GM10248 (cell line): ENCODE data around the gene PTPRN2.

Experiments
- CTCF ChIA-PET: fragments of 300-600 bp; sonication (Branson Sonifier 250); formaldehyde crosslinking; extraction: SDS; loops from one replicate; lab custom pipeline; 2021; ENCODE audit warnings: antibody characterized with exemption; lab: Yijun Ruan, JAX
- POLR2A ChIA-PET: fragments of 350-650 bp; sonication (Branson Sonifier 250); formaldehyde crosslinking; extraction: SDS; loops from one replicate; lab custom pipeline; 2020; ENCODE audit warnings: antibody characterized with exemption; lab: Yijun Ruan, JAX
- DNase-seq: peaks from one replicate; pipeline ENCODE4 v3.0.0; 2012; ENCODE audit errors: extremely low spot score
- TF ChIP-seq, protein P1 (sequence below): IDR thresholded peaks from 2 replicates; pipeline ENCODE4 v1.5.1; 2012; ENCODE audit warnings: mild to moderate bottlenecking, low read depth; ENCODE audit errors: extremely low read depth, missing control alignments, control extremely low read depth

The PTPRN2 gene

DNA sequence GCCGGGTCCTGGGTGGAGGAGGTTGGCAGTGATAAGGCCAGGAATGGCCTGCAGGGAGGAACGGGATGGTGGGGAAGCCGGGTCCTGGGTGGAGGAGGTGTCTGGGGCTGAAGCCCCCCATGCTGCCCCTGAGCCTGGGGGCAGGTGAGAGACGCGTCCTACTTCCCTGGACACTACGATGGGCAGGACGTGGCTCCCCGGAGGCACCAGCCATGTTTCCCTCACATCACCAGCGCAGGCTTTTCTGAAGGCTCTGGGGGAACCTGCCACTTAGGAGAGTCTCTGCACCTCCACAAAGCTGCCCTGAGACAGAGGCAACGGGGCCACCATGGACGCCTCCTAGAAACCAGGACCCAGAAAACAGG is 926.0 kb downstream of the PTPRN2 start:
- DNase-seq: no peak
- CTCF ChIA-PET: no interaction called here
- POLR2A ChIA-PET: no interaction called here
- TF ChIP-seq, protein P1, sequence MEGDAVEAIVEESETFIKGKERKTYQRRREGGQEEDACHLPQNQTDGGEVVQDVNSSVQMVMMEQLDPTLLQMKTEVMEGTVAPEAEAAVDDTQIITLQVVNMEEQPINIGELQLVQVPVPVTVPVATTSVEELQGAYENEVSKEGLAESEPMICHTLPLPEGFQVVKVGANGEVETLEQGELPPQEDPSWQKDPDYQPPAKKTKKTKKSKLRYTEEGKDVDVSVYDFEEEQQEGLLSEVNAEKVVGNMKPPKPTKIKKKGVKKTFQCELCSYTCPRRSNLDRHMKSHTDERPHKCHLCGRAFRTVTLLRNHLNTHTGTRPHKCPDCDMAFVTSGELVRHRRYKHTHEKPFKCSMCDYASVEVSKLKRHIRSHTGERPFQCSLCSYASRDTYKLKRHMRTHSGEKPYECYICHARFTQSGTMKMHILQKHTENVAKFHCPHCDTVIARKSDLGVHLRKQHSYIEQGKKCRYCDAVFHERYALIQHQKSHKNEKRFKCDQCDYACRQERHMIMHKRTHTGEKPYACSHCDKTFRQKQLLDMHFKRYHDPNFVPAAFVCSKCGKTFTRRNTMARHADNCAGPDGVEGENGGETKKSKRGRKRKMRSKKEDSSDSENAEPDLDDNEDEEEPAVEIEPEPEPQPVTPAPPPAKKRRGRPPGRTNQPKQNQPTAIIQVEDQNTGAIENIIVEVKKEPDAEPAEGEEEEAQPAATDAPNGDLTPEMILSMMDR: no peak

DNA sequence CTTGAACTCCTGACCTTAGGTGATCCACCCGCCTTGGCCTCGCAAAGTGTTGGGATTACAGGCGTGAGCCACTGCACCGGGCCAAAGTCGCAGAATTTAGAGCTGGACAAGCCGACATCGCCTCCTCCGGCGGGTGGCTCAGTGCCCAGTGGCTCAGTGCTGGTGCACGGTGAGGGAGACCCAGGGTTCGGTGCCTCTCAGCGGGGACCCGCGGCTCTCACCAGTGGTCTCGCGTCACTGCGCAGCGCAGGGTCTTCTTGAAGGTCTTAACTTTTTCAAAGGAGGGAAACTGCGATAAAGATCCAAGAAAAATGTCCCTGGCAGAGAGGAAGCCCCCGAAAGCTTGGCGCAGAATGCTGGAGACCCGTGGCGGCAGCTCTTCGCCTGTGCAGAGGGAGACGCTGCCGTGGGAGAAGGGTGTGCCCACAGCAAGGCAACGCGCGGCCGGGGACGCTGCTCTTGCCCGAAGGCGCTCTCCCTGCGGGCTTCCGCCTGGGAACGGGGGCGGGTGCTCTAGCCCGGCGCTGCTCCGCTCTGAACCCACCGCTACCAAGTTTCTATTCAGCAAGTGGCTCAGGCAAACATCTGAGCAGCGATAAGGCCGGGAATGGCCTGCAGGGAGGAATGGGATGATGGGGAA is 926.5 kb downstream of the PTPRN2 start:
- TF ChIP-seq, protein P1: no peak
- POLR2A ChIA-PET: no interaction called here
- no peak for DNase-seq
- CTCF ChIA-PET: no interaction called here

DNA sequence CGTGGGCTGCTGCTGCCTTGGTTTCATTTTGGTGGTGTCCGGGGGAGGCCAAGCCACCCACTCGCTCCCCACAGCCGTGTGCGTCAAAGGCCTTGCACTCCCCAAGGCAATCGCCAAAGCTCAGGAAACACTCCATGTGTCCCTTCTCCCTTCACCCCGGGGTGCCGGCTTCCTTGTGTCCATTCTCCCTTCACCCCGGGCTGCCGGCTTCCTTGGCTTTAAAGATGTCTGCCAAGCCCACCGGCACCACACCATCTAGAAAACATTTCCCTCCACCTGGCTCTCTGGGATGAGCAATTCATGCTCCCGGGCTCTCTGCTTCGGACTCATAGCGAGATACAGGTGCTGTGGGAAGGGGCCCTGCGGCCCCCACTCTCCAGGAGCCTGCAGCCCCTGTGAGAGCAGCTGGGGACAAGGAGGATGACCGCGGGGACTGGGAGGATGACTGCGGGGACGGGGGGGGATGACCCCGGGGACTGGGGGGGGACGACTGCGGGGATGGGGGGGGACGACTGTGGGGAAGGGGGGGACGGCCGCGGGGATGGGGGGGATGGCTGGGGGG is 928.7 kb downstream of the PTPRN2 start:
- TF ChIP-seq, protein P1: no peak
- ChIA-PET POLR2A (no interaction called here), CTCF (no interaction called here)
- DNase-seq: no peak

DNA sequence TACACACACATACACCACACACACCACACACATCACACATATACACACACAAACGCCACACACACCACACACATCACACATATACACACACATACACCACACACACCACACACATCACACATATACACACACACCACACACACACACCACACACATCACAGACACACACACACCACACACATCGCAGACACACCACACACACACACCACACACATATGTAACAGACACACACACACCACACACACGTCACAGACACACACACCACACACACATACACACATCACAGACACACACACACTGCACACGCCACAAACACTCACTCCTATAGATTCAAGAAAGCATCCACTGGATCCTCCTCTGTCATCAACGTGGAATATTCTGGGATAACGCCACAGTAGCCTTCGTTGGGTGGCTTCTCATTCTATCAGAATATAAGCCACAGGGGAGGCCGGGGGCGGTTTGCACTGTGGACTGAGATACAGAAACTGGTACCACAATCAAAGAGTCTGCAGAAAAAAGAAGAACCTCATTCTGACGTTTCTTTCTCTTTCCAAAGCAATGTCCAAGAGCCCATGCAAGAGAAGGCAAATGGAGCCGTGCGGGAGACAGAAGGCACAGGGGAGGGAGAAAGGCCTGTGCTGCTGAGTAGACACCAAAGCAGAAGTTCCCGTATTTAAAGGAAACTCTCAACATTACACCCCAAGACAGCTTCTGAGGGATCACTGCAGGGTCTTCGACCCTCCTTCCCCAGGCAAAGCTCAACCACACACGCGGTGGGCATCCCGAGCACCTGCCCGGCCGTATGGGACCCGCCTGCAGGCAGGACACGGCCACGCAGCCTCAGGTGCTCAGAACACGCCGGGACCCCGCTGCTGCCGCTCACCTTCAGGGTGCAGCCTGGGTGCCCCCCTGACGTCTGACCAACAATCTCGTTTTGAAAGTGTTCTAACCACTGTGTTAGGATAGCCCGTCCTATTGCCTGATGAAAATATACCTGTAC is 929.6 kb downstream of the PTPRN2 start:
- ChIA-PET CTCF (no interaction called here), POLR2A (no interaction called here)

DNA sequence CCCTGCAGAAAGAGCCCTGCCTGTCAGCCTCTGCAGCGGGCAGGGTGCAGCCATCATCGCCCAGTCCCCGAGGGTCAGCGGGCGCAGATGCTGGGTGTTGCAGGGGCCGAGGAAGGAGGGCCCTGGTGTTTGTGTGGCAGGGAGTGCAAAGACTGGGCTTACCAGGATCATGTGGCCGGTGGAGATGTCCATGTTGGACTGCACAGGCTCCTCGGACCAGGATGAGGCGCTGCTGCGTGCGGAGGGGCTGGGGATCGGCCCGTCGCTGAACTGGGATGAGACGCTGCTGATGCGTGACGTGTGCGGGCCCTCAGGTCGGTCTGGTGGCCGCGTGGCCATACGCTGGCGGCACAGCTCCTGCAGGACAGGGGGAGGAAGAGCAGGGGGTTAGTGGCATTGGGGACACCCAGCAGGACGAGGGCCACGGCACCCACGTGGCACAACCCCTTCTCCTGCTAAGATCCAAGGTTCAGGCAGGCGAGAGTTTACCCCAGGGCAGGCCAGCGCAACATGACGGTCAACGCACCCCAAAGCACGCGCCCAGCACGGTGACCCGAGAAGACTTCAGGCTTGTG is 931.3 kb downstream of the PTPRN2 start:
- ChIA-PET CTCF (no interaction called here), POLR2A (no interaction called here)
- TF ChIP-seq, protein P1: no peak
- DNase-seq: no peak

More for the DNA sequence above, 929.6 kb downstream of the PTPRN2 start:
- TF ChIP-seq, protein P1: no peak
- DNase-seq: no peak

DNA sequence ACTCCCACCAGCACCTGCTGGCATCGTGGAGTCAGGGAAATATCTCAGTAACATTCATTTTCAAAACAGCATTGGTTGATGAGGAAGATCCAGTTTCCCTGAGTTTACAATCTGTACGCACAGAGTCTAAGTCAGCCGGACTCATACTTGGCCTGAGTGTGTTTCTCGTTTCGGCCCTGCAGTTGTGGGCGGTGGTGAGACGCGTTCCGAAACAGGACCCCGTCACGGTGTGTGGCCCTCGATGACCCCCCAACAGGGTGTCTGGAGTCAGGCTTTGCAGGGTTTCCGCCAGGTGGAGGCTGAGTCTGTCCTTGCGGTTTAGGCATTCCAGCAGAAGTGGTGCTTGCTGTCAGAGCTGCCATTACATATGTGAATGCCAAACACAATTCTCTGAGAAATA is 933.3 kb downstream of the PTPRN2 start:
- TF ChIP-seq, protein P1: no peak
- no peak for DNase-seq
- POLR2A ChIA-PET: no interaction called here
- CTCF ChIA-PET: no interaction called here
